ENCODE results near the gene ADD1. TPM values are rescaled to one million over a fixed set of nuclear protein-coding genes. Genes with fewer than 3 reads are reported as not detected.

ADD1 gene
- total and polyA plus RNA-seq, 2 of the 13 experiments (the other 11 are each of a cell fraction or from before 2014, with no cell fraction given), result 73.9 to 122 TPM

GRCh38 chr4:2901186-2901585, 57.5 kb downstream of the ADD1 start (continued):
- TF ChIP-seq ZNF609 (CRISPR knock-in tag; IDR thresholded peaks at IDR 0.05; ENCODE audit: borderline replicate concordance) (no peak), ZNF576 (CRISPR knock-in tag; IDR thresholded peaks at IDR 0.05) (no peak), ZNF703 (CRISPR knock-in tag; IDR thresholded peaks at IDR 0.05; ENCODE audit: borderline replicate concordance) (no peak), MBNL3 (CRISPR knock-in tag; conservative IDR thresholded peaks at IDR 0.05) (no peak), ZNF619 (CRISPR knock-in tag; IDR thresholded peaks at IDR 0.05) (no peak)
- TF ChIP-seq, protein P1, sequence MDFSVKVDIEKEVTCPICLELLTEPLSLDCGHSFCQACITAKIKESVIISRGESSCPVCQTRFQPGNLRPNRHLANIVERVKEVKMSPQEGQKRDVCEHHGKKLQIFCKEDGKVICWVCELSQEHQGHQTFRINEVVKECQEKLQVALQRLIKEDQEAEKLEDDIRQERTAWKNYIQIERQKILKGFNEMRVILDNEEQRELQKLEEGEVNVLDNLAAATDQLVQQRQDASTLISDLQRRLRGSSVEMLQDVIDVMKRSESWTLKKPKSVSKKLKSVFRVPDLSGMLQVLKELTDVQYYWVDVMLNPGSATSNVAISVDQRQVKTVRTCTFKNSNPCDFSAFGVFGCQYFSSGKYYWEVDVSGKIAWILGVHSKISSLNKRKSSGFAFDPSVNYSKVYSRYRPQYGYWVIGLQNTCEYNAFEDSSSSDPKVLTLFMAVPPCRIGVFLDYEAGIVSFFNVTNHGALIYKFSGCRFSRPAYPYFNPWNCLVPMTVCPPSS (IDR thresholded peaks at IDR 0.05), result no peak

DNA sequence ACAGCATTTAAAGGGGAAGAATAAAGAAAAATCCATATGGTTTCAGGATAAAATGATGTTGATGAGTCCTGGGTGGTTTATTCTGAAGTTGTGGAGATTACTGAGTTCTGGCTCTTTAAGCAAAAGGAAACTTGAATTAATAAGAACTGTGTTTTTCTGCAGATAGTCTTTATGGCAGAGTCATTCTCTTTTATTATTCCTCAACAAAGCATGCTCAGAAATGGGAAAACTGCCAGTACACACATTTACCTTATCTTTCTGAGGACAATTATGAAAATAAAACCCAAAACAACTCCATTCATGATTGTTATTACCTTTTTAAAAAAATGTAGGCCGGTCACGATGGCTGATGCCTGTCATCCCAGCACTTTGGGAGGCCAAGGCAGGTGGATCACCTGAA, 58.5 kb downstream of the ADD1 start:
- Histone ChIP-seq H4K20me1 (ENCODE audit: insufficient read depth, low read length) (no peaks in the 10 kb centered on the region), H3K27me3 (ENCODE audit: control insufficient read depth in 1 of 2, insufficient read depth in 2 of 2, low read length in 2 of 2) (no peaks in the 10 kb centered on the region), H3K9me3 (ENCODE audit: low read length) (no peaks in the 10 kb centered on the region), H3K9ac (ENCODE audit: insufficient read depth, low read depth, low read length) (no peak overlapping the region), H3K36me3 (replicated peaks in 1 of 2; ENCODE audit: control insufficient read depth in 1 of 2, insufficient read depth in 2 of 2, low read length in 2 of 2) (peaks cover 42 to 85% of the 10 kb centered on the region in 2 experiments), H3K4me2 (ENCODE audit: low read depth, low read length) (no peak overlapping the region), H3K4me1 (ENCODE audit: insufficient read depth, low read length) (peaks cover 1% of the 10 kb centered on the region), H2AFZ (ENCODE audit: low read length) (no peak overlapping the region), H3K79me2 (ENCODE audit: insufficient read depth, low read length) (no peaks in the 10 kb centered on the region), H3K4me3 (replicated peaks in 1 of 3; ENCODE audit: insufficient read depth in 1 of 3, low read depth in 2 of 3, low read length in 3 of 3) (no peak overlapping the region), H3K27ac (ENCODE audit: extremely low read length, insufficient read depth, low read length) (no peak overlapping the region)
- BruUV-seq (replicated peaks), result no TSS peak
- ChIA-PET CTCF (ENCODE audit: low intra/inter-chr PET ratio, low total read pairs) (no interaction called here), POLR2A (no interaction called here)
- WGBS (ENCODE audit: low lambda C conversion rate), result 100% methylated on average over 2 of the region's 2 CpGs
- in situ Hi-C loops (cut with HindIII; ENCODE audit: extremely low pct_ligation_motif_present, low pct_unique_long_range_greater_than_20kb), result no loop called here
- intact Hi-C loops (cut with micrococcal nuclease; ENCODE audit: unreplicated experiment), result no loop called here
- TF ChIP-seq POLR2G (IDR thresholded peaks at IDR 0.05; ENCODE audit: low read depth, low read length), result no peak
- no peak for ATAC-seq
- DNase-seq (ENCODE audit: low spot score), result no peak
- no peak for FAIRE-seq
